Gastrocnemius medialis (tissue), 4 donors: Measurements from ENCODE around the gene FLACC1. TPM values are rescaled to one million over a fixed set of nuclear protein-coding genes. Genes with fewer than 3 reads are reported as not detected.
A peak's percentile ranks its signal among the peaks of the same experiment; 100 is the strongest.

ENCODE experiments used
- ATAC-seq, 2 donors: fragments of 150-250 bp; one replicate each; pipeline ENCODE4 v1.9.1; 2016
- DNase-seq, 2 donors: peaks; one replicate each; pipeline ENCODE4 v3.0.0-alpha.2; 2019
- H3K27ac ChIP-seq, 4 donors: fragments of 200-600 bp; sonication (generic); 1 replicate in 1 of 4; 2 replicates in 3 of 4; pipeline ENCODE4 v1.5.1; 2016 to 2018; ENCODE audit warnings: mild to moderate bottlenecking in 2 of 4, moderate library complexity in 1 of 4
- H3K27me3 ChIP-seq, 3 donors: fragments of 200-600 bp; sonication (generic) in 2 of 3; 1 replicate in 1 of 3; 2 replicates in 2 of 3; pipeline versions ENCODE4 v1.5.1 to v1.6.0; 2016 to 2019; ENCODE audit warnings: mild to moderate bottlenecking in 1 of 3, moderate library complexity in 1 of 3
- H3K36me3 ChIP-seq, 2 donors: fragments of 200-600 bp; sonication (generic) in 1 of 2; one replicate each; pipeline ENCODE4 v1.5.1; 2017 to 2018
- H3K4me1 ChIP-seq, 2 donors: fragments of 200-600 bp; sonication (generic) in 1 of 2; one replicate each; pipeline ENCODE4 v1.5.1; 2016 to 2017; ENCODE audit warnings: mild to moderate bottlenecking in 2 of 2
- H3K4me3 ChIP-seq, 4 donors: fragments of 200-600 bp; sonication (generic) in 3 of 4; 1 replicate in 1 of 4; 2 replicates in 3 of 4; pipeline ENCODE4 v1.5.1; 2016 to 2019; ENCODE audit warnings: mild to moderate bottlenecking in 2 of 4
- H3K9me3 ChIP-seq, 3 donors: fragments of 200-600 bp; sonication (generic) in 2 of 3; 1 replicate in 1 of 3; 2 replicates in 2 of 3; pipeline ENCODE4 v1.5.1; 2016 to 2019
- POLR2A ChIP-seq, 2 donors: fragments of 450-650 bp; IDR thresholded peaks; one replicate each; pipeline ENCODE4 v1.6.1; 2017; ENCODE audit warnings: antibody characterized with exemption in 2 of 2, mild to moderate bottlenecking in 2 of 2, moderate library complexity in 2 of 2
- in situ Hi-C, 4 donors: fragments of 200-750 bp; cut with MboI; loops; one replicate each; pipeline versions ENCODE4 v1.15.0 to v1.8.0; 2017; ENCODE audit warnings: low sequenced_read_pairs in 4 of 4
- intact Hi-C: fragments of 100-400 bp; cut with DNase I; formaldehyde crosslinking; loops from one replicate; pipeline ENCODE4 v1.15.1; 2023; ENCODE audit warnings: low total_unique reads
- total RNA-seq, 4 donors: library from RNA; depleted of rRNA; stranded (reverse); fragments of >200 nt; gene quantifications; one replicate each; pipeline versions ENCODE4 v1.1.0 to v1.2.3, GENCODE V29; 2016
- TF ChIP-seq, protein P1 (sequence below), 5 experiments: fragments of 450-650 bp in 3 of 5; fragments of 200-600 bp in 2 of 5; sonication (generic) in 2 of 5; IDR thresholded peaks in 4 of 5; conservative IDR thresholded peaks in 1 of 5; 1 replicate in 4 of 5; 2 replicates in 1 of 5; pipeline ENCODE4 v1.5.1; 2016 to 2019; ENCODE audit warnings: antibody characterized with exemption in 5 of 5, mild to moderate bottlenecking in 3 of 5, moderate library complexity in 3 of 5

FLACC1 gene, protein sequence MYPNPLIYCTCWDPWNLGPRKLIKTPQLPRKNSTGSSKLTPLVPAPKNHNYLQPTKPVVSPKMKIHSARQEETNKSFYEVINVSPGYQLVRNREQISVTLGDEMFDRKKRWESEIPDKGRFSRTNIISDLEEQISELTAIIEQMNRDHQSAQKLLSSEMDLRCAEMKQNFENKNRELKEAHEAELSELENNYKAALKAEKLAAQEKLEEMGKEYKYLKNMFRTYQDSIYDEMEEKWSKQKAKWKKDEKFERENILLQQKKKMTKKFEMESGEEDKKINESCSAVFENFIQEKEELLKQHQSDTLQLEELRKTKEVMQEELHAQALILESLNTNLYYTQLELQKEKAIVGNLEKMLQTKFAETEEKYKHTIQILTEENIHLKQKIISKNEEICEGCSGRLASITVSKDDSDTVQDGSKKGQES
- total RNA-seq = 1 to 10 TPM in 3 of 4 donors, under 1 TPM in 1; 0.72 to 1.7 (median 1.4) TPM

DNA sequence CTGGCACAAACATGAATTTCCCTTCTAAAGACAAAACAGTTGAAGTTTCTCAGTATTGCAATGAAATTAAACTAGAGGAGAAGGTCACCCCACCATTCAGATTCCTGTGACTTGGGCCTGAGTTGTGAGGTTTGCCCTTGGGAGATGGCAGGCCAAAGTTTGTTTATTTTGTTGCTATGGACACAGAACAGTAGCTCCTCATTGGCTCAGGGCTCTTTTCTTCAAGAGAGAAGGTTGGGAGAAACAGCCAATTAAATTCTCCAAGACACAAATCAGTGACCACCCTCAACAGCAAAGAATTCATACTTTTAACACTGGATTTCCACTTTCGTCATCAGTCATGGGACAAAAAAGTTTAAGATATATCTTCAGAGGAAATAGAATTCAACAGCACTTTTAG lies at the start of gene FLACC1:
FLACC1 (minus strand) TSS at position 125 of the 400 bp plus-strand sequence. CDS start 5,941 bp downstream, outside the sequence.
- TF ChIP-seq POLR2A (IDR thresholded peaks at IDR 0.05) = no peak
- TF ChIP-seq, protein P1, sequence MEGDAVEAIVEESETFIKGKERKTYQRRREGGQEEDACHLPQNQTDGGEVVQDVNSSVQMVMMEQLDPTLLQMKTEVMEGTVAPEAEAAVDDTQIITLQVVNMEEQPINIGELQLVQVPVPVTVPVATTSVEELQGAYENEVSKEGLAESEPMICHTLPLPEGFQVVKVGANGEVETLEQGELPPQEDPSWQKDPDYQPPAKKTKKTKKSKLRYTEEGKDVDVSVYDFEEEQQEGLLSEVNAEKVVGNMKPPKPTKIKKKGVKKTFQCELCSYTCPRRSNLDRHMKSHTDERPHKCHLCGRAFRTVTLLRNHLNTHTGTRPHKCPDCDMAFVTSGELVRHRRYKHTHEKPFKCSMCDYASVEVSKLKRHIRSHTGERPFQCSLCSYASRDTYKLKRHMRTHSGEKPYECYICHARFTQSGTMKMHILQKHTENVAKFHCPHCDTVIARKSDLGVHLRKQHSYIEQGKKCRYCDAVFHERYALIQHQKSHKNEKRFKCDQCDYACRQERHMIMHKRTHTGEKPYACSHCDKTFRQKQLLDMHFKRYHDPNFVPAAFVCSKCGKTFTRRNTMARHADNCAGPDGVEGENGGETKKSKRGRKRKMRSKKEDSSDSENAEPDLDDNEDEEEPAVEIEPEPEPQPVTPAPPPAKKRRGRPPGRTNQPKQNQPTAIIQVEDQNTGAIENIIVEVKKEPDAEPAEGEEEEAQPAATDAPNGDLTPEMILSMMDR (IDR thresholded peaks at IDR 0.05 in 4 of 5, conservative IDR thresholded peaks at IDR 0.05 in 1 of 5) = no peak
- ATAC-seq = peak; percentile 52 to 61
- in situ Hi-C loops = loop anchor here in 1 of 4 donors (25.0 kb wide), 1 partner anchor 120 kb away; no protein-coding TSS in a partner anchor
- intact Hi-C loops = no loop called here
- Histone ChIP-seq H3K4me1 (peaks cover 0 to 10% of the 10 kb centered on the region in 2 donors), H3K27me3 (no peaks in the 10 kb centered on the region), H3K4me3 (no peak within 1 kb of the TSS), H3K9me3 (no peaks in the 10 kb centered on the region), H3K36me3 (peaks cover 0 to 6% of the 10 kb centered on the region in 2 donors), H3K27ac (peak within 1 kb of the TSS in 1 of 4 donors; percentile 19)
- no peak for DNase-seq

DNA sequence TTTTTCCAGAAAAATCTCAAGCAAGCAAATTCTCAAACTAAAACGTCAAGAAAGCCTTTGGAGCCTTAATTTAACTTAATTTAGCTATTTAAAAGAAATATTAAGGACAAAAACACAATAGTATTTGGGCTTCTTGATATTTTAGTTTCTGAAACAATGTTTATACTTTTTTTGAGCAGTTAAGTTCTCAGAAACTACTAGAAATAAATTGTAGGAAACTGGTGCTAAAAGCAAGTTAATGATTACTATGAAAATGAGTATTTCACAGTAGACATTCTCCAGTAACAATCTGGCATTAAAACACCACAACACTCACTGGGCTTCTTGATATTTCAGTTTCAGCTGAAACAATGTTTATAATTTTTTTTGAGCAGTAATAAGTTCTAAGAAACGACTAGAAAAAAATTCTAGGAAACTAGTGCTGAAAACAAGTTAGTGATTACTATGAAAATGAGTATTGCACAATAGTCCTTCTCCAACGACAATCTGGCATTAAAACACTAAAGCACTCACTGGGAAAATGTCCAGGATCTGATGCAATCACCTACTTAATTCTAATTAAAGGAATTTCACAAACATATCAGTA lies 49.0 kb upstream of the FLACC1 start:
- peak in 1 of 2 donors; percentile 14 for DNase-seq
- Histone ChIP-seq H3K36me3 (no peaks in the 10 kb centered on the region), H3K27ac (peak overlapping the region; percentile 63 to 67 (median 64)), H3K4me3 (peak overlapping the region in 1 of 4 donors; percentile 21), H3K9me3 (no peaks in the 10 kb centered on the region), H3K4me1 (peaks cover 64 to 66% of the 10 kb centered on the region in 2 donors), H3K27me3 (no peaks in the 10 kb centered on the region)
- intact Hi-C loops (loop anchor here (10.0 kb wide), 1 partner anchor 239 kb away; the partner anchor contains the start of gene TMEM237), in situ Hi-C loops (no loop called here)
- no peak for TF ChIP-seq POLR2A (IDR thresholded peaks at IDR 0.05)
- TF ChIP-seq, protein P1 (IDR thresholded peaks at IDR 0.05 in 4 of 5, conservative IDR thresholded peaks at IDR 0.05 in 1 of 5) = no peak
- peak; percentile 70 to 78 for ATAC-seq

DNA sequence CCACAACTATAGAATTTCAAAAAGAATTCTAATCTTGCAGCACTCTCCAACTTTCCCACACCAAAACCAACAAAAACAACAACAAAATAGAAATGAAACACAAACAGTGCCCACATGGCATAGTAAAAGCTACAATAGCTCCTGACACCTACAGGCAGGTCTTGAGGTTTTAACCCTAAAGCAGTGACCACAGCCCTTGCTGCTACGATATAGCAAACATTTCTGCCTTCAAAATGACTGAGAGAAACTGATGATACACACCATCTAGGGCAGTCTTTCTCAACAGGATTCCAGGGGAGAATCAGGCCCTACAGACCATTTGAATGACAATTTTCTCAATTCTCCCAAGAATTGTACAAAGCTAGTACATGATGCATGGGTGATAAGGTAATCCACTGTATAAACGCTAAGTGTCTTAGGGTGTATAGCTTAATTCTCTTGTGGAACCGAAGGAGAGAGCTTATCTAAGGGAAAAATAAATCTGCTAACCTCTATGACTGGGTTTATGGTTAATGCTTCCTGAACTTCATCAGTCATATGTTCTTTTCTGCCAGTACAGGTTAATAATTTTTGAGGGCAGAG lies 47.6 kb upstream of the FLACC1 start:
- H3K27me3 ChIP-seq = no peaks in the 10 kb centered on the region
- DNase-seq = no peak
- H3K4me3 ChIP-seq = no peak overlapping the region
- no peaks in the 10 kb centered on the region for H3K9me3 ChIP-seq
- peak overlapping the region in 2 of 4 donors; percentile 64 to 67 for H3K27ac ChIP-seq
- intact Hi-C loops (loop anchor here (10.0 kb wide), 1 partner anchor 240 kb away; the partner anchor contains the start of gene TMEM237), in situ Hi-C loops (no loop called here)
- no peak for TF ChIP-seq POLR2A (IDR thresholded peaks at IDR 0.05)
- no peaks in the 10 kb centered on the region for H3K36me3 ChIP-seq
- peaks cover 57 to 69% of the 10 kb centered on the region in 2 donors for H3K4me1 ChIP-seq
- ATAC-seq = no peak

DNA sequence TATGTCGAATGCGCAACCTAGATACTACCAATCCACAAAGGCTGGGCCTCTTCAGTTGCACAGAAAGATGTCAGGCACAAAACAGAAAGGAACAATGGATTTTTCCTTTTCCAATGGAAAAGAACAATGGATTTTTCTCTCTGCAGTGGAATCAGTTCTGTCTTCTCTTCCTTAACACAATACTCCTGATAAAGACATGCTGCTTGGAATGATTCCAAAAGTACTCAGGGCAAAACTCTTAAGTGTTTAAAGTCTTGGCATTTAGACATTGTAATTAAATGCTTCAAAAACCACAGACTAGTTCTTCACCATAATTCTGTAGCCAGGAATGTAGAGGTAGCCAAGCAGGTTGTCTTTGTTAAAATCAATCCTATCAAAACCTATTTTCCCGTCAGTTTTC lies 46.7 kb upstream of the FLACC1 start:
- peaks cover 0 to 5% of the 10 kb centered on the region in 2 donors for H3K36me3 ChIP-seq
- H3K4me3 ChIP-seq = no peak overlapping the region
- ATAC-seq = no peak
- peaks cover 52 to 69% of the 10 kb centered on the region in 2 donors for H3K4me1 ChIP-seq
- no peaks in the 10 kb centered on the region for H3K27me3 ChIP-seq
- intact Hi-C loops (loop anchor here (10.0 kb wide), 1 partner anchor 241 kb away; the partner anchor contains the start of gene TMEM237), in situ Hi-C loops (no loop called here)
- no peak for DNase-seq
- TF ChIP-seq POLR2A (IDR thresholded peaks at IDR 0.05) = no peak
- TF ChIP-seq, protein P1 (IDR thresholded peaks at IDR 0.05 in 4 of 5, conservative IDR thresholded peaks at IDR 0.05 in 1 of 5) = no peak
- peak overlapping the region in 1 of 4 donors; percentile 2 for H3K27ac ChIP-seq
- no peaks in the 10 kb centered on the region for H3K9me3 ChIP-seq
